Measurements from ENCODE around the gene CD84. TPM values are rescaled to one million over a fixed set of nuclear protein-coding genes. Genes with fewer than 3 reads are reported as not detected.

The CD84 gene
- total and polyA plus RNA-seq, 5 experiments from 2014 or later, result 17.5 to 83.4 (median 19.0) TPM

DNA sequence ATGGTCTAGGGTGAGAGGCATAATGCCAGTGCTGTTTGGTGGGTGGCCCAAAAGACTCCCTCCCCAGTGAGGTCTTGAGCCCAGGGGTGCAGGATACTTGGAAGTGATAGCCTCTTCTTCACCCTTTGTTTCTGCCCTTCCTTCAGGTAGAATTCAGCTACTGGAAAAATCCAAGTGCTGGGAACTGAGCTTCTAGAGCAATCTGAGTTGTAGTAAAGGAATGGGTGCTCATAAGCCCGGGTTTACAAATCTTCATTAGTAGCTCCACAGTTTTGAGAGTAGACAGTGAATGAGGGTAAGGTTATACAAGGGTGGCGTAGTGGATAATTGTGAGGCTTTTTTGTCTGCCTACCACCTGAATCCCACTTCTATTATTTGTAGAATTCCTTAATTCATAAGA, 29.2 kb upstream of the CD84 start:
- no peaks in the 10 kb centered on the region for H3K27me3 Mint-ChIP-seq
- no peak for ATAC-seq
- DNase-seq, result no peak
- H3K4me3 Mint-ChIP-seq, result no peak overlapping the region
- POLR2A ChIA-PET, result interaction anchor here (0.7 to 4.5 kb wide), 8 partner anchors 10 to 195 kb away, joined by 3 to 16 read pairs (median 4); no protein-coding TSS in a partner anchor
- H3K4me1 Mint-ChIP-seq, result peaks cover 9 to 31% (median 26%) of the 10 kb centered on the region in 4 donors
- H3K27ac Mint-ChIP-seq, result peak overlapping the region in 4 of 10 donors; percentile 8 to 63 (median 43)
- H3K9me3 Mint-ChIP-seq, result peaks cover 0 to 20% (median 9%) of the 10 kb centered on the region in 9 donors
- peaks cover 5 to 30% (median 26%) of the 10 kb centered on the region in 3 donors for H3K36me3 Mint-ChIP-seq

GRCh38 chr1:160608057-160608456, 28.8 kb upstream of the CD84 start:
- DNase-seq (no peak), ATAC-seq (no peak)
- Mint-ChIP-seq H3K9me3 (peaks cover 0 to 24% (median 12%) of the 10 kb centered on the region in 9 donors), H3K4me3 (no peak overlapping the region), H3K36me3 (peaks cover 8 to 31% (median 26%) of the 10 kb centered on the region in 3 donors), H3K27ac (peak overlapping the region in 3 of 10 donors; percentile 8 to 52 (median 41)), H3K4me1 (peaks cover 9 to 31% (median 26%) of the 10 kb centered on the region in 4 donors), H3K27me3 (no peaks in the 10 kb centered on the region)
- POLR2A ChIA-PET, result interaction anchor here (0.7 to 4.5 kb wide), 6 partner anchors 30 to 179 kb away, joined by 3 to 16 read pairs (median 4); no protein-coding TSS in a partner anchor

DNA sequence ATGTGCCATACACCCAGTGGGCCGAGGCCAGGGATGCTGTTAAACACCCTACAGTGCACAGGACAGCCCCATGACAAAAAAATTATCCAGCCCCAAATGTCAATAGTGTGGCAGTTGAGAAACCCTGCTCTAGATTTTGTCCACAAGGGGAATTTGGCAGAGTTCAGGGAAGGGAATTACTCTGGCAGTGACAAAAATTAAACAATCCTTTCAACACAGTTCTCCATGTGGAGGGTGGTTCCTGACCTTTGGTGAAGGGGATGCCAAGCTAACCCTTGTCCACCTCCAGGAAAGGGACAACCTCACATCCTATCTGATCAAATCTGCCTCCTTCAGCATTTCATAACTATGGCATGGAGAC, 28.4 kb upstream of the CD84 start:
- peaks cover 0 to 28% (median 15%) of the 10 kb centered on the region in 9 donors for H3K9me3 Mint-ChIP-seq
- DNase-seq (no peak), ATAC-seq (no peak)
- peaks cover 9 to 31% (median 26%) of the 10 kb centered on the region in 4 donors for H3K4me1 Mint-ChIP-seq
- H3K27me3 Mint-ChIP-seq, result no peaks in the 10 kb centered on the region
- POLR2A ChIA-PET, result interaction anchor here (0.6 to 4.5 kb wide), 9 partner anchors 29 to 179 kb away, joined by 3 to 16 read pairs (median 3); no protein-coding TSS in a partner anchor
- no peak overlapping the region for H3K4me3 Mint-ChIP-seq
- peak overlapping the region in 4 of 10 donors; percentile 46 to 94 (median 80) for H3K27ac Mint-ChIP-seq
- H3K36me3 Mint-ChIP-seq, result peaks cover 12 to 31% (median 22%) of the 10 kb centered on the region in 3 donors

GRCh38 chr1:160607011-160607671, 27.8 kb upstream of the CD84 start:
- Mint-ChIP-seq H3K27me3 (no peaks in the 10 kb centered on the region), H3K4me1 (peaks cover 9 to 31% (median 26%) of the 10 kb centered on the region in 4 donors), H3K36me3 (peaks cover 12 to 27% (median 17%) of the 10 kb centered on the region in 3 donors), H3K4me3 (peak overlapping the region in 6 of 10 donors; percentile 8 to 55 (median 44)), H3K9me3 (peaks cover 0 to 33% (median 15%) of the 10 kb centered on the region in 9 donors), H3K27ac (peak overlapping the region; percentile 46 to 94 (median 79))
- ATAC-seq, result peak; percentile 97 to 99
- DNase-seq, result peak in 9 of 10 donors; percentile 51 to 85 (median 72)
- POLR2A ChIA-PET, result interaction anchor here (0.6 to 4.5 kb wide), 16 partner anchors 18 to 252 kb away, joined by 3 to 16 read pairs (median 3); no protein-coding TSS in a partner anchor

- H3K36me3 Mint-ChIP-seq, result peaks cover 16 to 31% (median 17%) of the 10 kb centered on the region in 3 donors
- DNase-seq (no peak), ATAC-seq (peak; percentile 9 to 12)
- no peaks in the 10 kb centered on the region for H3K27me3 Mint-ChIP-seq
- H3K4me3 Mint-ChIP-seq, result peak overlapping the region in 6 of 10 donors; percentile 6 to 55 (median 44)
- H3K27ac Mint-ChIP-seq, result peak overlapping the region; percentile 46 to 94 (median 79)
- H3K4me1 Mint-ChIP-seq, result peaks cover 9 to 31% (median 26%) of the 10 kb centered on the region in 4 donors
- H3K9me3 Mint-ChIP-seq, result peaks cover 0 to 39% (median 19%) of the 10 kb centered on the region in 9 donors
- POLR2A ChIA-PET, result interaction anchor here (0.6 to 4.5 kb wide), 13 partner anchors 19 to 252 kb away, joined by 3 to 16 read pairs (median 3); no protein-coding TSS in a partner anchor
Measured at GRCh38 chr1:160606611-160607010, 27.3 kb upstream of the CD84 start.

DNA sequence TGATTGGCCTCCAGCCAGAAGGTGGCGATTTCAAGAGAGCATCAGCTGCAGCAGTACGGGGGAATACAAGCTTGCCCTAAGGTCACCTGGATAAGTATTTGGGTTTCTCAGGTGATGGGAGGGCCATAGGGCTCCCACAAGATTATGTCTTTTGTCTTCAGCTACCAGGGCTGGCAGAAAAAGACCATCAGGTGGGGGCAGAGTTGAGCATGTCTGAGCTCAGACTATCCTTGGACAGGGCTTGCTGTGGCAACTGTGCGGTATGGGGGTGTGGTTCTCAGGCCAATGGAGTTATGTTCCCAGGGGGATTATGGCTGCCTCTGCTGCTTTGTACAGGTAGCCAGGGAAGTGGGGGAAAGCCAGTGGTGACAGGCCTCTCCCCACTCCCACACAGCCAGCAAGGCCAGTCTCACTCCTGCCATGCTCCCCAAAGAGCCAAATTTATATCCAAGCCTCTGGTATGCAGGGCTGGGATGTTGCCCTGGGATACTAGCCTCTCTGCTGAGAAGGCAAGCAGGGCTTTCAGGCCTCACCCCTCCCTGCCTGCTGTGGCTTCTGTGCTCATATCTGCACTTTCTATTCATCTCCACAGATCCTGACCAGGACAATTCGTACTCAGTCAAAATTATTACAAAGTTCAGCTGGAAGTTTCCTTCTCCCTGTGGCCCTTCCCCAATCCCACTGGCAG, 26.6 kb upstream of the CD84 start:
- Mint-ChIP-seq H3K36me3 (peaks cover 11 to 31% (median 22%) of the 10 kb centered on the region in 3 donors), H3K27ac (peak overlapping the region in 9 of 10 donors; percentile 32 to 94 (median 56)), H3K4me3 (peak overlapping the region in 2 of 10 donors; percentile 6 to 11), H3K9me3 (peaks cover 0 to 45% (median 24%) of the 10 kb centered on the region in 9 donors), H3K4me1 (peaks cover 9 to 30% (median 26%) of the 10 kb centered on the region in 4 donors), H3K27me3 (no peaks in the 10 kb centered on the region)
- ATAC-seq (no peak), DNase-seq (no peak)
- POLR2A ChIA-PET, result interaction anchor here (0.6 to 4.5 kb wide), 9 partner anchors 34 to 251 kb away, joined by 3 to 16 read pairs (median 3); no protein-coding TSS in a partner anchor

GRCh38 chr1:160605205-160605604, 25.9 kb upstream of the CD84 start:
- Mint-ChIP-seq H3K27me3 (no peaks in the 10 kb centered on the region), H3K9me3 (peaks cover 0 to 50% (median 25%) of the 10 kb centered on the region in 9 donors), H3K36me3 (peaks cover 4 to 30% (median 22%) of the 10 kb centered on the region in 3 donors), H3K27ac (peak overlapping the region in 6 of 10 donors; percentile 12 to 94 (median 44)), H3K4me1 (peaks cover 9 to 29% (median 26%) of the 10 kb centered on the region in 4 donors), H3K4me3 (no peak overlapping the region)
- DNase-seq, result no peak
- POLR2A ChIA-PET, result interaction anchor here (1.2 to 4.5 kb wide), 5 partner anchors 34 to 177 kb away, joined by 3 to 16 read pairs (median 11); no protein-coding TSS in a partner anchor
- ATAC-seq, result no peak

GRCh38 chr1:160597705-160598104, 18.4 kb upstream of the CD84 start:
- POLR2A ChIA-PET, result interaction anchor here (2.0 kb wide), 1 partner anchor 20 kb away, joined by 5 read pairs; no protein-coding TSS in a partner anchor
- peaks cover 0 to 4% (median 0%) of the 10 kb centered on the region in 4 donors for H3K4me1 Mint-ChIP-seq

DNA sequence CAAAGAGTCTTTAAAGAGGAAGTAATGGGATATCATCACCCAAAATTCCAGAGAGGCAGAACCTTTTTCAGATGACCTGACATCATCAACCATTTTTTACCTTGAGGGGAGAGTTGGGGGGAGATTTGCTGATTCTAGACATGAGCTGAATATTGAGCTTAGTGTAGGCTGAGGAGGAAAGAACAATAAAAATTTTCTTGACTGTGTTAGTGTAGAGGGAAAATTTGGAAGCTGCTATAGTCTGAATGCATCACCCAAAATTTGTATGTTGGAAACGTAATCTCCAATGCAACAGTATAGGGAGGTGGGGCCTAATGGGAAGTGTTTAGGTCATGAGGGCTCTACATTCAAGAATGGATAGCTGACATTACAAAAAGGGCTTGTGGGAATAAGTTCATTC, 17.8 kb upstream of the CD84 start:
- peaks cover 0 to 29% (median 22%) of the 10 kb centered on the region in 3 donors for H3K36me3 Mint-ChIP-seq
- DNase-seq (no peak), ATAC-seq (no peak)
- POLR2A ChIA-PET, result interaction anchor here (0.6 to 2.0 kb wide), 2 partner anchors 19 to 153 kb away, joined by 4 to 5 read pairs; no protein-coding TSS in a partner anchor
- no peaks in the 10 kb centered on the region for H3K27me3 Mint-ChIP-seq
- H3K9me3 Mint-ChIP-seq, result peaks cover 0 to 38% (median 27%) of the 10 kb centered on the region in 9 donors
- no peak overlapping the region for H3K4me3 Mint-ChIP-seq
- peaks cover 0 to 6% (median 0%) of the 10 kb centered on the region in 4 donors for H3K4me1 Mint-ChIP-seq
- H3K27ac Mint-ChIP-seq, result no peak overlapping the region

More at GRCh38 chr1:160597705-160598104, 18.4 kb upstream of the CD84 start:
- Mint-ChIP-seq H3K36me3 (peaks cover 0 to 25% (median 23%) of the 10 kb centered on the region in 3 donors), H3K27ac (peak overlapping the region in 3 of 10 donors; percentile 29 to 43 (median 34)), H3K4me3 (no peak overlapping the region), H3K27me3 (no peaks in the 10 kb centered on the region), H3K9me3 (peaks cover 0 to 44% (median 26%) of the 10 kb centered on the region in 9 donors)
- no peak for ATAC-seq
- DNase-seq, result no peak

GRCh38 chr1:160590488-160590887, 11.2 kb upstream of the CD84 start:
- DNase-seq, result no peak
- POLR2A ChIA-PET, result interaction anchor here (1.0 kb wide), 1 partner anchor 12 kb away, joined by 3 read pairs; no protein-coding TSS in a partner anchor
- peaks cover 6 to 16% (median 11%) of the 10 kb centered on the region in 4 donors for H3K4me1 Mint-ChIP-seq
- H3K9me3 Mint-ChIP-seq, result peaks cover 0 to 22% (median 13%) of the 10 kb centered on the region in 9 donors
- H3K27me3 Mint-ChIP-seq, result no peaks in the 10 kb centered on the region
- ATAC-seq, result peak in 1 of 2 donors; percentile 37
- H3K27ac Mint-ChIP-seq, result no peak overlapping the region
- H3K4me3 Mint-ChIP-seq, result no peak overlapping the region
- peaks cover 0 to 19% (median 7%) of the 10 kb centered on the region in 3 donors for H3K36me3 Mint-ChIP-seq

GRCh38 chr1:160588468-160588867, 9.2 kb upstream of the CD84 start:
- Mint-ChIP-seq H3K36me3 (peaks cover 0 to 11% (median 0%) of the 10 kb centered on the region in 3 donors), H3K4me3 (peak overlapping the region in 1 of 10 donors; percentile 6)
- POLR2A ChIA-PET, result interaction anchor here (0.6 to 2.0 kb wide), 2 partner anchors 10 to 43 kb away, joined by 3 to 12 read pairs; partner anchors contain the start of gene CD84

More at GRCh38 chr1:160588468-160588867, 9.2 kb upstream of the CD84 start:
- Mint-ChIP-seq H3K27me3 (no peaks in the 10 kb centered on the region), H3K9me3 (peaks cover 0 to 13% (median 6%) of the 10 kb centered on the region in 9 donors), H3K4me1 (peaks cover 13 to 35% (median 21%) of the 10 kb centered on the region in 4 donors), H3K27ac (no peak overlapping the region)
- DNase-seq, result no peak
- no peak for ATAC-seq
